ENCODE measurements around the gene RFX3.

DNA sequence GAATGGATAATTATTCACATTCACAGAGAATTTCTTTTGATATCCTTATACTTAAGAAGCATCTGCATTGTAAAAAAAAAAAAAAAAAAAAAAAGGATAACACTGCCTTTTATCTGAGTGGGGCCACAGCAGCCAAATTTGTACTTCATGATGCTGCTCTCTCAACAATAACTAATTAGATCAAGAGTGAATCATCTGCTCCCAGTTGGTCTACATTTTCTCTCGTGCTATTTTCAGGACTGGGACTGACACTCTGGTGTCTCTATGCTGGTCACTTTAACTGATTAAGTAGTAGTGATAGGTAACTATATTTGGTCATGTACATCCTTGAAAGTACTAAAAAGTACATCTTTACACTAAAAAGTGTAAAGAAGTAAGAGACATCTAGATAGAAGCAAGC lies 90.1 kb downstream of the RFX3 start:
- TF ChIP-seq, protein P1, sequence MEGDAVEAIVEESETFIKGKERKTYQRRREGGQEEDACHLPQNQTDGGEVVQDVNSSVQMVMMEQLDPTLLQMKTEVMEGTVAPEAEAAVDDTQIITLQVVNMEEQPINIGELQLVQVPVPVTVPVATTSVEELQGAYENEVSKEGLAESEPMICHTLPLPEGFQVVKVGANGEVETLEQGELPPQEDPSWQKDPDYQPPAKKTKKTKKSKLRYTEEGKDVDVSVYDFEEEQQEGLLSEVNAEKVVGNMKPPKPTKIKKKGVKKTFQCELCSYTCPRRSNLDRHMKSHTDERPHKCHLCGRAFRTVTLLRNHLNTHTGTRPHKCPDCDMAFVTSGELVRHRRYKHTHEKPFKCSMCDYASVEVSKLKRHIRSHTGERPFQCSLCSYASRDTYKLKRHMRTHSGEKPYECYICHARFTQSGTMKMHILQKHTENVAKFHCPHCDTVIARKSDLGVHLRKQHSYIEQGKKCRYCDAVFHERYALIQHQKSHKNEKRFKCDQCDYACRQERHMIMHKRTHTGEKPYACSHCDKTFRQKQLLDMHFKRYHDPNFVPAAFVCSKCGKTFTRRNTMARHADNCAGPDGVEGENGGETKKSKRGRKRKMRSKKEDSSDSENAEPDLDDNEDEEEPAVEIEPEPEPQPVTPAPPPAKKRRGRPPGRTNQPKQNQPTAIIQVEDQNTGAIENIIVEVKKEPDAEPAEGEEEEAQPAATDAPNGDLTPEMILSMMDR (IDR thresholded peaks at IDR 0.05 in 4 of 5, conservative IDR thresholded peaks at IDR 0.05 in 1 of 5): no peak
- no peak for TF ChIP-seq POLR2A (IDR thresholded peaks at IDR 0.05)

Measured in gastrocnemius medialis (tissue), 4 donors.